ENCODE data around the gene NEK8.

DNA sequence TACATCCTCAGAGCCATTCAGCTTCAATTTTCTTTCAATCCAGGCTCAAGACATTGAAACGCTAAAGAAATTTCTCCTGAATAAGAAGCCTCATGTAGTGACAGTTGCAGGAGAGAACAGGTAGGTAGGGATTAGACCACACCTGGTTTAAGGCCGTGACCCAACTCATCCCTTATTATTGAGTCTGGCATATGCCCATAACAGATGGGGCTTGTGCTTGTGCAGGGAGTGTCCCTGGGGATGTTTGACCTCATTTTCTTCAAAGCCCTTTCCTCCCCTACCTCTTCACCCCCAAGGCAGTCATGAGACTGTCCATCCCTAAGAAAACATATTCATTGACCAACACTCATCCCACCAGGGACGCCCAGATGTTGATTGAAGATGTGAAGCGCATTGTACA is 42.3 kb upstream of the NEK8 start:
- TF ChIP-seq EP300 (IDR thresholded peaks at IDR 0.05), result no peak
- TF ChIP-seq CTCF (IDR thresholded peaks at IDR 0.05), result no peak
